GM18511 (cell line): ENCODE measurements around the gene RAB27B.
"Not testable (repeated sequence)": the region's sequence is repeated elsewhere in the genome, so short reads cannot be mapped to it uniquely, and the experiment has no call there.

Experiments
- ATAC-seq: cut with Tn5 transposase; IDR thresholded peaks from one replicate; pipeline ENCODE4 v1.9.1; 2021; ENCODE audit warnings: mild to moderate bottlenecking, moderate library complexity; ENCODE audit not compliant: unreplicated experiment

RAB27B gene

GRCh38 chr18:54828281-54828881, at the start of gene RAB27B:
RAB27B (plus strand) TSS chr18:54828477; CDS start chr18:54877586, 49,109 bp downstream.
- ATAC-seq = no peak

- no peak for ATAC-seq
Measured at GRCh38 chr18:54780285-54780861, 47.9 kb upstream of the RAB27B start.

GRCh38 chr18:54780970-54781369, 47.3 kb upstream of the RAB27B start:
- no peak for ATAC-seq

DNA sequence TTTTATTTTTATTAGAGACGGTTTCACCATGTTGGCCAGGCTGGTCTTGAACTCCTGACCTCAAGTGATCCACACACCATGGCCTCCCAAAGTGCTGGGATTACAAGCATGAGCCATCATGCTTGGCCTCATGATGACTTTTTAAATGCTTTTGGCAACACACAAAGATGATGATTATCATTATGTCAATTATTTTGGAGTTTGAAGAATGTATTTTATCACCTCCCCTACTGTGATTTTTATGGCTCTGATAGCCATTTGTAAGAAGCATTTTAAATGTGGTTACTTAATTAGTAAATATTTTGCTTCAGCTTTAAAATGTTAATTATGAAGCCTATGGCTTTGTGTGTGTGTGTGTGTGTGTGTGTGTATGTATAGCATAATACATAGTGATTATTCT, 45.1 kb upstream of the RAB27B start:
- ATAC-seq = no peak

DNA sequence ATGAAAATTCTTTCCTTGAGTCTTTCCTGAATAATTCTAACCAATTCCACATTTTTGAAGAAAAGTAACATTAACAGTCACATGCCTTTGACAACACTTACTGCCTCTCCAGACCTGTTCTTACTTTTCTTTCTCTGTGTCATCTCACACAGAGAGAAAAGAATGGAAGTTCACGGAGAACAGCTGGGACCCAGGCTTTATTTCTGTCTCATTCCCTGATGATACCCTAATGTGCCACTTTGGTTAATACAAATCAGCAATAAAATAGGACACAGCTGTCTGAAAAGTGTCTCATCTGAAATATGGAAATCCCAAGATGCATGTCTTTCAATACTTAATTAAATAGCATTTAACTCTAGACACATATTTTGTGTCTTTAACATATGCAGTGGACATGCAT, 42.1 kb upstream of the RAB27B start:
- ATAC-seq = no peak

DNA sequence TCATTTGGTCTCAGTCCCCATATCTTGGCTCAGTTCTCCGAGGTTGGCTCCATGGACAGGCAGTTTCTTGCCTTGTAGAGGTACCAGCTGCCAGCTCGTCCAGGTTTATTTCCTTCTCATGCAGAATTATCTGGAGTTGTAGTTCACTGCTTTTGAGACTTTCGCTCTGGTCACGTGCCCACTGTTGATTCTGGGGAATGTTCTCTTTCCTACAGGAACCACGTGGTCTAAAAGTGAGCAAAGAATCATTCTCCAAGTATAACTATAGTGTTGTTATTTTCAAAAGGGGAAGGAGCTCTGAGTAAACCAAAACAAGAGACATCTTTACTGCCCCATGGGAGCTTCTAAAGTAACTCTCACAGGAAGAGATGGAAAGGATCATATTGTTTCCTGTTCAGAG, 41.2 kb upstream of the RAB27B start:
- no peak for ATAC-seq

DNA sequence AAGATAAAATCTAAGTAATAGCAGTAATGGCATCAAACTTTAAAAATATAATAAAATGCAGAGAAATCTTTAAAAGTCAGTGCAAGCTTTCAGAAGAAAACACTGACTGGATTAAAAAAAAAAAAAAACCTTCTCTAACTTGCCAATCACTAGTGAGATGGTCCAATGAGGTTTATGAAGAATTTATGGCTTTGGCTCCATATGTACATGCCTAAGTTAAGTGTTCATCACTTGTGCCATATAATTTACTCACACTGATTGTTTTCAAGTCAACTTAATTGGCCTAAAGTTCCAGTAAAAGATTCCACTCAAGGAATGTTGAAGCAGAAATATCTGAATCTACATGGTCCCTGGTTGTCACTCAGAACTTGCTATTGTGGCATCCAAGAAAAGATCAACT, 40.7 kb upstream of the RAB27B start:
- ATAC-seq = no peak

- no peak for ATAC-seq
Measured at GRCh38 chr18:54790109-54790508, 38.2 kb upstream of the RAB27B start.

DNA sequence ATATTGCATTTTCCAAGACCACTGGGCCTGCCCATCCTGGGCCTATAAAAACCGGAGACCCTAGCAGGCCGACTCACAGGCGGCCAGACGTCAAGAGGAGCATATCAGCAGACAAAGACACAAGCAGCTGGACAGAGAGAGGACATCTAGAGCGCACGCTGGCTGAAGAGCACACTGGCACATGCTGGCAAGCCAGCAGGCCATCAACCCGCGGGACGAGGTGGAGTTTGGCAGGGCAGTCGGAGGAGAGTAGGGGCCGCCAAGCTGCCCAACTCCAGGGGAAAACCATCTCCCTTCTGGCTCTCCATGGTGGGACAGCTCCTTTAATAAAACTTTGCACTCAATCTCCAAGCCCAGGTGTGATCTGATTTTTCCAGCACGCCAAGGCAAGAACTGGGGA, 36.6 kb upstream of the RAB27B start:
- no peak for ATAC-seq

DNA sequence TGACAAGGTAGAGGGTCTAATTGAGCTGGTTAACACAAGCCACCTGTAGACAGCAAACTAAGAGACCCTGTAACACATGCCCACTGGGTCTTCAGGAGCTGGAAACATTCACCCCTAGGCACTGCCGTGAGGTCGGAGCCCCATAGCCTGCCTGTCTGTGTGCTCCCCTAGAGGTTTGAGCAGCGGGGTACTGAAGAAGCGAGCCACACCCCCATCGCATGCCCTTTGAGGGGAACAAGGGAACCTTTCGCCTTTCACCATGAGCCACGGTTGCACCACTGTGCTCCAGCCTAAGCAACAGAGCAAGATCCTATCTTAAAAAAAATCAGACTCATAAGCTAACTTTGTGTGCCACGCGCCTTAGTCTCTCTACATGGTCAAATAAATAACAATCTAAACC, 36.2 kb upstream of the RAB27B start:
- no peak for ATAC-seq

GRCh38 chr18:54794823-54795222, 33.5 kb upstream of the RAB27B start:
- ATAC-seq = no peak

- no peak for ATAC-seq
Measured at GRCh38 chr18:54798186-54798585, 30.1 kb upstream of the RAB27B start.

DNA sequence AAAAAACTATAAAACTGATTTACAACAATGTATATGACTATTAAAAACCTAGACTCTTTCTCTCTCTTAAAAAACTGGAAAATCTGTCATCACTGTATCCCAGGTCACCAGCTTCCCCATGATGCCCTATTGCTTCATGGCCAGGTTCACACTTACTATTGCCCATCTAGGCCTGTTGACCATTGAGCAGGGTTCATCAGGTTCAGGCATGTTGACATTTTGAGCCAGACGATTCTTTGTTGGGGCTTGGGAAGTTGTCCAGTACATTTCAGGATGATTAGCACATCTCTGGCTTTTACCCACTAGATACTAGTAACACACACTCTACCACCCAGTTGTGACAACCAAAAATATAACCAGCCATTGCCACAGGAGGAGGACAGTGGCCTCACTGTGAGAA, 26.9 kb upstream of the RAB27B start:
- no peak for ATAC-seq

DNA sequence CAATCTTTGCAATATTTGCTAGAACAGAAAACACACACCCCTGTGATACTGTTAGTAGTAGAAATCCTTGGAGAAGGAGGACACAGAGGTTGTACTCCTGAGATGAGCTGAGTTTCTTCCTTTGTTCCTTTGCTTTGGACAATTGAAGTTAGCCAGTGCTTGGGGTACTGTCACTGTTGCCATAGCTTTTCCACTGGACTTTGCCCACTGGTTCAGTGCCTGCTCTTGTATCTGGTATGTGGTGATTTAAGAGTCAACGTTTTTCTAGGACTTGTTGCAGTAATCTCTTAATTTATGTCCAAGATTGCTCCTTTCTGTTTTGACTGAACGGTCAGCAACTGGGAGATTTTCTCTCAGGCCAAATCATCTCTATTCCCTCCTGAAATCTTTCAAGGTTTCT, 26.1 kb upstream of the RAB27B start:
- no peak for ATAC-seq

- no peak for ATAC-seq
Measured at GRCh38 chr18:54802686-54803395, 25.4 kb upstream of the RAB27B start.

- ATAC-seq = no peak
Measured at GRCh38 chr18:54805571-54806334, 22.5 kb upstream of the RAB27B start.

DNA sequence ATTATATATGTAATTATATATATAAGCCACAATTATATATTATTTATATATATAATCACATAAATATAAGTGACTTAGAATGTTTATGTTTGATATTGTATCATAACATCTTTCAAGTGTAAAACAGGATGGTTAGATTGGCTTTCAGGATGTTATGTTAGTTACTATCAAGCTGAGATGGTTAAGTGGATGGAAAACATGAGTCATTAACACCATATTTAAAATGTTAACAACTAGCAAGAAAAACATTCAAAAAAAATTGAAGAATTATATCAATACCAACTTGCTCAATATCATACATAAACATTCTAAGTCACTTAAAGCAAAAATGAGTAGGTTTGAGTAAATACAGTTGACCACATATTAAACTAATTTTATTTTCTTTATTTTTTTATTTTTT, 21.8 kb upstream of the RAB27B start:
- no peak for ATAC-seq

DNA sequence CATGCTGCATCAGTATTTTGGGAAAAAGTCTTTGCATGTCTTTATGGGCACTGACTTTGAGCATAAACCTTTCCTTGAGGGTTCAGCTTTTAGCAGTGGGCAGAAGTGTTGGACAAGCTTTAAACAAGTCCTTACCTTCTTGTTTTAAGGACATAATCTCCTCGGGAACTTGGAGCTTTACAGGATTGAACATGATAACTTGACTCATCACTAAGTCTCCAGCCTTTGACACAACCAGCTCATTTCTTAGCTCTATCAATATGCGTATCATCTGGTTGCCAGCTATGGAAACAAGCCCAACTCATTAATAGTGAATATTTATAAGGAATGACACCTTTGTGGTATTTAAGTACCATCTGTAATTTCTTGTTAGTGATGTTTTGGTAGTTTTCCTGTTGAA, 21.0 kb upstream of the RAB27B start:
- no peak for ATAC-seq

DNA sequence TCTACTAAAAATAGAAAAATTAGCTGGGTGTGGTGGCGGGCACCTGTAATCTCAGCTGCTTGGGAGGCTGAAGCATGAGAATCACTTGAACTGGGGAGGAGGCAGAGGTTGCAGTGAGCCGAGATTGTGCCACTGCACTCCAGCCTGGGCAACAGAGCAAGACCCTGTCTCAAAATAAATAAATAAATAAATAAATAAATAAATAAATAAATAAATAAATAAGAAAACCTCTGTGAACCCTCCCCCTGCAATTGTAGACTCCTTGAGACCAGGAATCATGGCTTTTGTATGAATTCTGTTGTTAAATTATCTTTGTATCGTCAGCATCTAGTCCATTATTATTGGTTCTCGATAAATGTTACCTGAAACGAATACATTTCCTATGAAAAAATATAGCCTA, 17.6 kb upstream of the RAB27B start:
- not testable (repeated sequence) for ATAC-seq

- ATAC-seq = no peak
Measured at GRCh38 chr18:54812885-54813284, 15.4 kb upstream of the RAB27B start.

DNA sequence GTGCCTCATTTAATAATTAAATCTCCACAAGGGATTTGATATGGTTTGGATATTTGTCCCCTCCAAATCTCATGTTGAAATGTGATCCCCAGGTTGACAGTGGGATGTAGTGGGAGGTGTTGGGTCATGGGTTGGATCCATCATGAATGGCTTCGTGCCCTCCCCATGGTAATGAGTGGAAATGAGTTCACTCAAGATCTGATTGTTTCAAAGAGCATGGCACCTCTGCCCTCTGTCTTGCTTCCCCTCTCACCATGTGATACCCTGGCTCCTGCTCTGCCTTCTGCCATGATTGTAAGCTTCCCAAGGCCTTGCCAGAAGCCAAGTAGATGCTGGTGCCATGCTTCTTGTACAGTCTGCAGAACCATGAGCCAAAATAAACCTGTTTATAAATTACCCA, 15.0 kb upstream of the RAB27B start:
- ATAC-seq = no peak
